HG03342 (cell line): ENCODE data around the gene TIMP2.
"Not testable (repeated sequence)": the region's sequence is repeated elsewhere in the genome, so short reads cannot be mapped to it uniquely, and the experiment has no call there.

ENCODE experiments used
- ATAC-seq: cut with Tn5 transposase; IDR thresholded peaks from one replicate; pipeline ENCODE4 v1.9.1; 2021; ENCODE audit warnings: mild to moderate bottlenecking, moderate library complexity; ENCODE audit not compliant: unreplicated experiment

The TIMP2 gene

DNA sequence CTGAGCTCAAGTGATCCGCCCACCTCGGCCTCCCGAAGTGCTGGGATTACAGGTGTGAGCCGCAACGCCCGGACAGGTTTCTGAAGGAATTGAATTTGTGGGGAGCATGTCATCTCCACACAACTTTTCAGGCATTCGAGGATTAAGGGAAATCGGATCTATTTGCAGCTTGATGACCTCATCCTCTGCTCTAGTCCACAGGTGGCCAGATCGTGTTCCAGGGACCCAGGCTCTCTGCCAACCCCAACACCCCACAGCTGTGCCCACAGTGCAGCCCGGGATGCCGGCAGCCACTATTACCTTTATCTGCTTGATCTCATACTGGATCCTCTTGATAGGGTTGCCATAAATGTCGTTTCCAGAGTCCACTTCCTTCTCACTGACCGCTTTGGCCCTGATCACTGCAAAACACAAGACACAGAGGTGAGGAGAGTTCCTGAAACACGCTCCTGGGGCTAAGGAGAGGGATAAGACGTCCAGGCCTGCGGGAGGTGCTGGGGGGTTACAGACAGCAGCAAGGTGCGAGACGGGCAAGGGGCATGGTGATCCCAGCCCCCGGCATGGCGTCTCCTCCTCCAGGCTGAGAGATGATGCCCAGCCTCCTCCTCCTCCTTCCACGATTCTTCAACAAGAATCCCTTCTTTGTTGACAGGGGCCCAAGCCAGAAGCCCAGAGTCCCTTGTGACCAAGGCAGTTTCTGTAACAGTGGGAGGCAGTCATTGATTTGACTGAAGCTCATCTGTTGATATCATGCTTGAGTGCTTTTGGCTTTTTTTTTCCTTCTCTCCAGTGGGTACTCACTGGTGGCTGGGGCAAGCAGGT, 51.5 kb downstream of the TIMP2 start:
- ATAC-seq = no peak

DNA sequence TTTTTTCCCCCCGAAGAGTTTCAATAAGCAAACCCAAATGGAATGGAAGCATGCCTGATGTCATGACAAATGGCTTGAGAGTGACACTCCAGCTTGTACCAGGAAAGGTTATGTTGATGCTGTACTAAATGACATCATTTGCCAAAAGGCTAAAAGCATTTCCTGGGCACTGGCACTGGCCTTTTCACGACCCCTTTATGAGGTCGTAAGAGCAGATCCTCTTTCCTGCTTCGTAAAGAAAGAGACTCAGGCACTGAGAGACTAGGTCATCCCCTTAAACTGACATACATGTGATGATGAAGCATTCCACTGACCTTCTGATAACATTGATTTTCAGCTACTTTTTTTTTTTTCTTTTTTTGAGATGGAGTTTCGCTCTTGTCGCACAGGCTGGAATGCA, 52.7 kb downstream of the TIMP2 start:
- ATAC-seq = no peak

DNA sequence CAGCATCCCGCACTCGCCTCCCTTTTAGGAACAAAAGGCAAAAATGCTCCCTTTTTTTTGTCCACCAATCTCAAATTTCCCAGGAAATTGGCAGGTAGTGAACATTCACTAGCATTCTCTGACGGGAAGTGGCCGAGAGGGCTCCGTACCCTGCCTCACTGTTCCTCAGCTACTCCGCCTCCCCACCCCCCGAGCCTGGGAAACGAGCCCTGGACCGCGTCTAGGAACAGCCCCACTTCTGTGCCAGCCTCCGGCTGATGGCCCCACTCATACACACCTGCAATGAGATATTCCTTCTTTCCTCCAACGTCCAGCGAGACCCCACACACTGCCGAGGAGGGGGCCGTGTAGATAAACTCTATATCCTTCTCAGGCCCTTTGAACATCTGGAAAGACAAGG, 54.6 kb downstream of the TIMP2 start:
- no peak for ATAC-seq

DNA sequence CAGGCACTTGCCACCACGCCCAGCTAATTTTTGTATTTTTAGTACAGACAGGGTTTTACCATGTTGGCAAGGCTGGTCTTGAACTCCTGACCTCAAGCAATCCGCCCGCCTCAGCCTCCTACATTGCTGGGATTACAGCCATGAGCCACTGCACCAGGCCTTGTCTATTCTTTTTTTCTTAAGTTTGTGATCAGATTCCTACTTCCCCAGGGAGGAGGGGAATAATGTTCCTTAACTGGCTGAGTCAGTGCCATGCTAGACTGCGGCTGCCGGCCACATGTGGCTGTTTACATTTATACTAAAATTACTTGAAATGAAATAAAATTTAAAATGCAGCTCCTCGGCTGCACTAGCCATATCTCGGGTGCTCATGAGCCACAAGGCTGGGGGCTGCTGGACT, 56.8 kb downstream of the TIMP2 start:
- no peak for ATAC-seq

DNA sequence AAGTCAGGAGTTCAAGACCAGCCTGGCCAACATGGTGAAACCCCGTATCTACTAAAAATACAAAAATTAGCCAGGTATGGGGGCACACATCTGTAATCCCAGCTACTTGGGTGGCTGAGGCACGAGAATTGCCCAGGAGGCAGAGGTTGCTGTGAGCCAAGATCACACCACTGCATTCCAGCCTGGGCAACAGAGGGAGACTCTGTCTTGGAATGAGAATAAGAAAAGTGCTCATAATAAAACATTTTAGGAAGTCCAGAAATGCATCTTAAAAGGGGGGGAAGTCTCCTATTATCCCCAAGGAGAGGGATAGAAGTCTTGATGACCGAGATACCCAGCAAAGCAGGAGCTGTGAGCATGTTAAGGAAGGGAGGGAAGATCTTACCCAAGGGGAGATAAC, 58.1 kb downstream of the TIMP2 start:
- ATAC-seq = not testable (repeated sequence)

DNA sequence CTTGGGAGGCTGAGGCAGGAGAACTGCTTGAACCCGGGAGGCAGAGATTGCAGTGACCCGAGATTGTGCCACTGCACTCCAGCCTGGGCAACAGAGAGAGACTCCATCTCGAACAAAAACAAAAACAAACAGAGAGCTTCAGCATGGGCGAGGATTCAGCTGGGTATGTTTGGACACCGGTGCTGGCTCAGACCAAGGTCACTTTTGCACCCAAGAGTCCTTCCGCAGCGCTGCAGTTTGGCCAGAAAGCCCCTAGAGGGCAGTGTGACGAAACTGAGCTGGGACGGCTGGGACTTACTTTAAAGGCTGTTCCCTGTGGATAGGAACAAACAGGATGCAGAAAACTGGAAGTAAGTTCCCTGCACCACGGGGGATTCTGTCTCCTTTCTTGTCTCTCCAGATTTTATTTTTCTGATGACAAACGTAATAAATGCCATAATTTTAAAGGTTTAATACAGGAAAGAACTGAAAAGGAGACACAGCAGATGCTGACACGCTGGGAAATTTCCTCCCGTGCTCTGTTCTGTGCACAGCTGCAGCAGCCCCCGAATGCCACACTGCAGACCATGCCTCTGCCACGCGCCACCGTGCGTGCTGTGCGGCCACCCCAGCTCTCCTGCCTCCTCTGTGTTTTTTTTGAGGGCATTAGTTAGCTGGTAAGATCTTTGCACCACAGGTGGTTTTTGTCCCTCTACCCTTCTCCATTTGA, 59.4 kb downstream of the TIMP2 start:
- no peak for ATAC-seq

DNA sequence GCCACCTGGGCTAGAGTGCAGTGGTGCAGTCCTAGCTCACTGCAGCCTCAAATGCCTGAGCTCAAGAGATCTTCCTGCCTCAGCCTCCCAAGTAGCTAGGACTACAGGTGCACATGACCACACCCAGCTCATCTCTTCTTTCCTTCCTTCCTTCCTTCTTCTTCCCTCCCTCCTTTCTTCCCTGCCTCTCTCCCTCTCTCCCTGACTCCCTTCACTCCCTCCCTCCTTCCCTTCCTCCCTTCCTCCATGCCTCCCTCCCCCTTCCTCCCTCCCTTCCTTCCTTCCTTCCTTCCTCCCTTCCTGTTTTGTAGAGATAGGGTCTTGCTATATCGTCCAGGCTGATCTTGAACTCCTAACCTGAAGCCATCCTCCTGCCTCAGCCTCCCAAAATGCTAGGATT, 61.1 kb downstream of the TIMP2 start:
- no peak for ATAC-seq

DNA sequence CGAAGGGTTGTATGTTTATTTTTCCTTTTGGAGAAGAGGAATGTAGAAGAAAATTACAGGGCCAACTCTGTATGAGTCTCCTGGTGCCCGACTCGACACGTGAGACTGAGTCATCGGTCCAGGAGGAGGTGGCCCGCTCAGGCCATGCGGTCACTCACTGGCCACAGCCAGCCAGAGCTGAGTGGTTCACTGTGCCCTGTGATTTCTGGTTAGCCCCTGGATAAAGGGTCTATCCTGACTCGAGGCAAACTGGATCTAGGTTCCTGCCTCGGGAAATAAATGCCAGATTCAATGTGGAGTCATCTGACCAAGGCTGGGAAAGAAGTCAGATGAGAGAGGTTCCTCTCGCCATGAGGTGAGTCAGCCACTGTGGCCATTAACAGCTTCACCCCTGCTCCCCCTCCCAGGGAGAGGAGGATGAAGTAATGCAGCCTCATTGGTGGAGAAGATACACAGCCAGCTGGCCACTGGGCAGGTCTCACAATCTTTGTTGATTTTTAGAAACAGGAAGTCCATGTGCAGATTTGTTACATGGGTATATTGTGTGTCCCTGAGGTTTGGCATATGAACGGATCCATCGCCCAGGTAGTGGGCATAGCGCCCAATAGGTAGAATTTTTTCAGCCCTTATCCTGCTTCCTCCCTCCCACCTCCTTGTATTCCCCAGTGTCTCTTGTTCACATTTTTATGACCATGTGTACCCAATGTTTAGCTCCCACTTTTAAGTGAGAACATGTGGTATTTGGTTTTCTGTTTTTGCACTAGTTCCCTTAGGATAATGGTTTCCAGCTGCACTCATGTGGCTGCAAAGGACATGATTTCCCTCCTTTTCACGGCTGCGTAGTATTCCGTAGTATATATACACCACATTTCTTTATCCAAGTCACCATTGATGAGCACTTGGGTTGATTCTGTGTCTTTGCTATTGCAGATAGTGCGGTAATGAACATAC, 62.8 kb downstream of the TIMP2 start:
- no peak for ATAC-seq

DNA sequence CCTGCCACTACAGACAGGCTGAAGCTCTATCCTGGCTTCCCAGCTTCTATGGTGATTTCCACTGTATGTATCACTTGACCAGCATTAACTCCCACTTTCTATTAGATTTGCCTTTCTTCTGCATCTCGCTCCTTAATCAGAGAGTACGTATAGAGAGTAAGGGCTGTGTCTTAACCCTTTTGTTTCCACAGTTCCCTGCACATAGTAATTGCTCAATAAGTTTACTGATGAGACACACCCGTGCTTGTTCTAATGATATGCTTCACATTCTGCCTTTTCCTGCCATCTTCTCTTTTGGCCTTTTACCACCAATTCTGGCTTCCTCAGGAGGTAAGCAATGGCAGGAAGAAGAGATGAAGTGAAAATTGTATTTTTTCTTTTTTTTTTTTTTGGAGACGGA, 64.0 kb downstream of the TIMP2 start:
- no peak for ATAC-seq

DNA sequence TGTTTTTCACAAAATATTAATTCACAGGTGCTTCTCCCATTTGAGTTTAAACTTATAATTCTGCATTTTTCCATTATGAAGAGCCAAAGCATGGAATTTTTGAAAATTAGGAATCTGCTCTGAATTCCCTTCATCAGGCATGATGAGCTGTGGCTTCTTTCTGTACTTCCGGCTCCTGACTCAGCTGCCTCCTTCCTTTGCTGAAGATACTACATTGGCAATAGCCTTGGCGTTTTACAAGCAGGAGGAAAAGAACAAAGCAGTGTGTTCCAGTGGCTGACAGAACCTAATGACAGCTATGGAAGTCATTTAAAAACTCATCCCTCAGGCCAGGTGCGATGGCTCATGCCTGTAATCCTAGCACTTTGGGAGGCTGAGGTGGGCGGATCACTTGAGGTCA, 66.1 kb downstream of the TIMP2 start:
- no peak for ATAC-seq

DNA sequence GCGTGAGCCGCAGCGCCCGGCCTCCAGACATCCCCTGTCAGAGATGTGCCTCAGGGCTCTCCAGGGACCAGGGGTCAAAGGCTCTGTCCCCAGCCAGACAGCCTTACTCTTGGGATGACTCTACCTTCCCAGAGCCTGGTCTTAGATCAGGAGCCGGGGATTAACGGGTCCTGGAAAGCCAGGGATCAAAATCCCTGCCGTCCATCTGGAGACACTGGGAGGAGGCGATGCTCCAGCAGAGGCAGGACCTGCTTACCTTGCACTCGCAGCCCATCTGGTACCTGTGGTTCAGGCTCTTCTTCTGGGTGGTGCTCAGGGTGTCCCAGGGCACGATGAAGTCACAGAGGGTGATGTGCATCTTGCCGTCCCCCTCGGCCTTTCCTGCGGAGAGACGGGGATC, 67.9 kb downstream of the TIMP2 start:
- no peak for ATAC-seq

DNA sequence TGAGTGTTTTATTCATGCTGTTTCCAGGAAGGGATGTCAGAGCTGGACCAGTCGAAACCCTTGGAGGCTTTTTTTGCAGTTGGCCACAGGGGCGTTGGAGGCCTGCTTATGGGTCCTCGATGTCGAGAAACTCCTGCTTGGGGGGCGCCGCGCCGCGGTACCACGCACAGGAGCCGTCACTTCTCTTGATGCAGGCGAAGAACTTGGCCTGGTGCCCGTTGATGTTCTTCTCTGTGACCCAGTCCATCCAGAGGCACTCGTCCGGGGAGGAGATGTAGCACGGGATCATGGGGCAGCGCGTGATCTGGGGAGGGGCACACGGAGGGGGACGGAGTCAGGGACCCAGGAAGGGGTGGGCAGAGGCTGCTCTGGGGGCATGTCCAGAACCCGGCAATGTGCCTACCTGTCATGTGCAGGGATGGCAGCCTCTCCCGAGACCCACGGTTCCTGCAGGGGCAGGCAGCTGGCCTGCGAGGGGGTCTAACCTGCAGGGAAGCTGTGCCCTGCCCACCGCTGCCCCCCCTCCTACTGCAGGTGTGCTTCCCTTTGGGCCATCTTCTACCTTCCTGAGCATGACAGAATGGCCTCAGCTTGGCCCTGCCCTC, 69.5 kb downstream of the TIMP2 start:
- no peak for ATAC-seq

DNA sequence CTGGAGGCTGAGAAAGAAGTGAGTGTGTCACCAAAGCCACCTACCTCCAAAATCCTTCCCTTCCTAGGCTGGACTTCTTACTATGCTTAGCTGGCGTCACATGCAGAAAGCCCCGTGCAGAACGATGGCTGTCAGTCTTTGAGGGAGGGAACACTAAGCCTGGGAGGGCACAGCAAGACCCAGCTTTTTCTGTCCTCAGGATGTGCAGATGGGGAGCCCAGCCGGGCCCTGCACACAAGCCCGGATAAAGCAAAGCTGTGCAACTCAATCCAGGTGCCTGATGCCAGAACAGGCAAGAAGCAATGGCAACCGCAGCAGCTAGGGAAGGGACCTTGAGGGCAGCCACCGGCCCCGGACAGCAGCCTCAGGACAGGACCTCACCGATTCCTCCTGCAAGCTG, 70.7 kb downstream of the TIMP2 start:
- ATAC-seq = no peak

DNA sequence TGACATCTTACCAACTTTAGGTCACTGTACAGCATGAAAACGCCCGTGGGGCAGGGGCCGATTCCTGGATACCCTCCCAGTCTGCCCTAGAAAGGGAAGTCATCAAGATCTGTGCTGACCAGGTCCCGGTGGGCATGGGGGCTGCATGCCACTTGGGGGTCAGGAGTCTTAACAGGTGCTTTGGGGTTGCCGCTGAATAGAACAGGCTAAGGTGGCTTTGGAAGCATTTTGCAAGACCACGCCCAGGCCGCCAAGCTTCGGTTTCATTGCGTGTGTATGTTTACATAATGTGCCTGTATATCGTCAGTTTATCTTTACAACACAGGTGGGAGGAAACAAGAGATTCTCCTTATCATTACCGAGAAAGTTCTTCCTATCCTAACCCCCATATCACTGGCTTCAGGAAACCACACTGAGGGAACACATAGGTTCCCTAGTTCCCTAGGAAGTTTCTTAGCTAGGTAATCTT, 71.2 kb downstream of the TIMP2 start:
- ATAC-seq = no peak

DNA sequence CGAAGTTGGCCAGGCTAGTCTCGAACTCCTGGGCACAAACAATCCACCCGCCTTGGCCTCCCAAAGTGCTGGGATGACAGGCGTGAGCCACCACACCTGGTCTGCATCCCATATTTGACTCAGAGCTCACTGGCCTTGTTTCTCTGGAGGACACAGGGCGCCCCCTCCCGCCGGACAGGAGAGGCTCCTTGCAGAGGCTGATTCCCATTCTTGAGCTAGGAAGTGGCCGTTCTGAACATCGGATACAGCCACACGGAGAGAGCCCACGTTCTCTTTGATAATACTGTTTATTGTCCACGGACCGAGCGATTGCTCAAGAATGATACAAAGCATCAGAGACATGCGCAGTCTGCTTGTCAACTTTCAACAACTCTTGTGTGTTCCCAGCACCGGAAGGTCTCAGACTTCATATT, 72.5 kb downstream of the TIMP2 start:
- ATAC-seq = no peak

DNA sequence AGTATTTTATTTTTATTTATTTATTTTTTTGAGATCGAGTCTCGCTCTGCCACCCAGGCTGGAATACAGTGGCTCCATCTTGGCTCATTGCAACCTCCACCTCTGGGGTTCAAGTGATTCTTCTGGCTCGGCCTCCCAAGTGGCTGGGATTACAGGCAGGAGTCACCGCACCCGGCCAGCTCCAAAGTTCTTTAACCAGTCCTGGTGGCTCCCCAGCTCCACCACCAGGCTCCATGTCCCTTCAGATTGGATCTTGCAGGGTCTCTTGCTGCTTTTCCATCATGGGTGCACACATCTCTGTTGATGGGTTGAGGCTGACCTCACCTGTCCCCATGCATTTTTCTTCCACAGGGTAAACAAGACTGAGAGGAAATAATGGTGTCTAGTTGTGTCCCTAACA, 76.2 kb downstream of the TIMP2 start:
- ATAC-seq = no peak

DNA sequence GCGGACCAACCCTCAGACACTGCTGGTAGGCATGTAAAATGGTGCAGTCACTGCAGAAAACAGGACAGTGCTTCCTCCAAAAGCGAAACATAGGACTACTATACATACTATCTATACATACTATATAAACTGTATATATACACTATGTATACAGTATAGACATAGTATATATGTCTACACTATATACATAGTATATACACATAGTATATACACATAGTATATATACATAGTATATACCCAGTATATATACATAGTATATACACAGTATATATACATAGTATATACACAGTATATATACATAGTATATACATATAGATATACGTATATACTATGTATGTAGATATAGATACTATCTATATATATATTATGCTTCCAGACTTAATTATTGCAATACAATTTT, 78.1 kb downstream of the TIMP2 start:
- ATAC-seq = no peak

DNA sequence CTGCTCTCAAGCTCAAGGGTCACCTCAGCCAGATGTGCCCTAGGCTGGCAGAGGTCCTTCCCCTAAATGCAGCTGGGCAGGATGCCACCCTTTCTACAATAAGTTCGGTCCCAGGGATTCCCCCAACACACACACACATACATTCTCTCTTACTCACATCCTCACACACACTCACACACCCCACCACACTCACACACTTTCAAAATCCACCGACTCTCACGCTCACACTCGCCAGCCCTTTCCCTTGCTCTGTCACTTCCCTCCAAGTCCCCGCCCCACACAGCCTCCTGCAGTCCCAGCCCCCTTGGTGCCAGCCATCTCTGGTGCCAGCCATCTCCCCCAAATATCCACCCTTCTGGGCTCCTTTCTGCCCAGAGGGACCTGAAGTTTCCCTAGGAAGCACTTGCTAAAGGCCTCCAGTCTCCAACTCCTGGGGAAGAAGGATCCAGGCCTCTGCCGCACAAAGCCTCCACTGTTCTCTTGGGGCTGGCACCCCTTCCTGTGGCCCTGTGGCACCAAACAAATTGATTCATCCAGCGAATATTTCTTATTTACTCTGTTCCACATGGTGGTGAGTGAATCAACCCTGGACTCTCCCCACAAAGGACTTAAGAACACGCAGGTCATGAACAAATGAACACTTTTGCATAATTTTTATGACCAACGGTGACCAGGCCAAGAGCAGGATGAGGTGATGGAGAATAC, 80.7 kb downstream of the TIMP2 start:
- ATAC-seq = no peak

DNA sequence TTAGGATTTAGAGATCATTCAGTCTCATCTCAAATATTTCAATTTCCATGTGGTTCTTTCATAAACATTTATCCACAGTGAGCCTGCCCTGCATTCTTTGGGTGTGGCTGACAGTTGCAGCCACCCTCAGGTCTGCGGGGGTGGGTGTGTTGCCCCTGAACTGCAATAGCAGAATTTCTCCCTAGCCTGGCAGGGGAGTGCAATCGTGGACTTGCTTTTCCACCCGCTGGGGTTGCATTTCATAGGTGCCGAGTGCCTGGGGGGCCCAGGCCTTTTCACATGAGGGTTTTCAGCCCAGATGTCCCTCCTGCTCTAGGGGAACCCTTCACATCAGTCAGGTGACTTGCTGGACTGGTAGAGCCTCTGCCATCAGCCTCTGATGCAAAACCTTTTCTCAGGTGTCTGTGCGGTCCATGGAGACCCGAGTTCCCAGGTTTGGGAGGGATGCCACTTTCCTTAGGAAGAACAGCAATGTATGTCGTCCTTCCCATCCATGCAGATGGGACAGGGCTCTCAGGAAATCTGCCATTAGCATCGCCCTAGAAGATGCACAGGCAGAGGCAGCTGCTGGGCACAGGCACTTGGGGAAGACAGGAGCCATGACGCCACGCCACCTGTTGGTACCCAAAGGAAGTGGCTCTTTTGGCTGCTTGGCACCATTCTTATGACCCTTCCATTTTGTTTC, 82.2 kb downstream of the TIMP2 start:
- no peak for ATAC-seq
